Mammary epithelial cell (primary cell): ENCODE data around the gene PAN2.

ENCODE experiments used
- CTCF ChIP-seq, 2 donors: IDR thresholded peaks in 1 of 2; conservative IDR thresholded peaks in 1 of 2; 2 replicates each; pipeline ENCODE4 v1.5.1; 2011 to 2012; ENCODE audit warnings: inconsistent platforms in 2 of 2, low read length in 2 of 2, mild to moderate bottlenecking in 2 of 2, control low read depth in 1 of 2, low read depth in 1 of 2; ENCODE audit not compliant: insufficient read depth in 1 of 2; ENCODE audit errors: extremely low read depth in 1 of 2
- EZH2 ChIP-seq: IDR thresholded peaks from 2 replicates; pipeline ENCODE4 v1.6.1; 2012; ENCODE audit warnings: low read length, inconsistent platforms, borderline replicate concordance

DNA sequence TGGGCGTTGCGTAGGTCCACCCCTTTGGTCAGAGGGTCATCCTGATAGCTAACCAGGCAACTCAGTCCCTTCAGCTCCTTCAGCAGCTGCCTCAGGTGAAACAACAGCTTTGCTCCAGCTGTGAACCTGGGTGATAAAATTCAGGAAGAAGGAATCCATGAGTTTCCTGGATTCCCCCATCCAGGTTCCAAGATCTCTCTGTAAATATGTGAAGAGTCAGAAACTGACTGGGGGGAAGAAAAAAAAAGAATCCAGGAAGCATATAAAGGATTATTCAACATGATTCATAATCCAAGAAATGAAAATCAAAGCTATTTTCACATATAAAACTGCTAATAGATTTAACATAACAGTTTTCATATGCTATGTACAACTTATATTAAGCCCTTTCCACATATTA lies 17.5 kb upstream of the PAN2 start:
- no peak for TF ChIP-seq EZH2
- no peak for TF ChIP-seq CTCF (conservative IDR thresholded peaks at IDR 0.05 in 1 of 2, IDR thresholded peaks at IDR 0.05 in 1 of 2; ENCODE audit: extremely low read depth in 1 of 2, insufficient read depth in 1 of 2, low read depth in 1 of 2, low read length in 2 of 2)
